HG02623 (cell line): ENCODE measurements around the gene KRT6C.
"Not testable (repeated sequence)": the region's sequence is repeated elsewhere in the genome, so short reads cannot be mapped to it uniquely, and the experiment has no call there.

Experiments used
- ATAC-seq: cut with Tn5 transposase; IDR thresholded peaks from one replicate; pipeline ENCODE4 v1.9.1; 2021; ENCODE audit warnings: moderate library complexity; ENCODE audit not compliant: unreplicated experiment

Gene KRT6C

DNA sequence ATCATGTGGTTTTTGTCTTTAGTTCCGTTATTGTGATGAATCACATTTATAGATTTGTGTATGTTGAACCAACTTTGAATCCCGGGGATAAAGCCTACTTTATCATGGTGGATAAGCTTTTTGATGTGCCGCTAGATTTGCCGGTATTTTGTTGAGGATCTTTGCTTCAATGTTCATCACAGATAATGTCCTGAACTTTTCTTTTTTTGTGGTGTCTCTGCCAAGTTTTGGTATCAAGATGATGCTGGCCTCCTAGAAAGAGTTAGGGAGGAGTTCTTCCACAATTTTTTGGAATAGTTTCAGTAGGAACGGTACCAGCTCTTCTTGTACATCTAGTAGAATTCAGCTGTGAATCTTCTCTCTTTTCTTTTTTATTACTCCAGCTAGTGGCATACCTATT lies 14.7 kb downstream of the KRT6C start:
- no peak for ATAC-seq

DNA sequence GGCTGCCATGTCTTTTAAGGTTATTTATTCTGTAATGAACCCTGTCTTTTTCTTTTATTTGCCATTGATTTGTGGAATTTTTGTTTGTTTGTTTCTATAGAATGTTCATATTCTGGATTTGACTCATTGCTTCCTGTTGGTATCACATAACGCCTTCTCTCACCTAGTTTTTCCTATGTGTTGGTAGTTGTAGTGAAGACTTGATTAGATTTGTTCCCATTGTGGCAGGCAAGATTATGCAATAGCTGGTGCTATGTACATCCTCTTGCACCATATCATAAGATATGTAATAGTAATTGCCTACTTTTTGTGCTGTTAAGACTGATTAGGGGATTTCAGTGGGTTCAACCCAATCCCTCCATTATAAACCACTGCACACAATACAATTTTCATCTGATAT lies 17.8 kb downstream of the KRT6C start:
- ATAC-seq: no peak

DNA sequence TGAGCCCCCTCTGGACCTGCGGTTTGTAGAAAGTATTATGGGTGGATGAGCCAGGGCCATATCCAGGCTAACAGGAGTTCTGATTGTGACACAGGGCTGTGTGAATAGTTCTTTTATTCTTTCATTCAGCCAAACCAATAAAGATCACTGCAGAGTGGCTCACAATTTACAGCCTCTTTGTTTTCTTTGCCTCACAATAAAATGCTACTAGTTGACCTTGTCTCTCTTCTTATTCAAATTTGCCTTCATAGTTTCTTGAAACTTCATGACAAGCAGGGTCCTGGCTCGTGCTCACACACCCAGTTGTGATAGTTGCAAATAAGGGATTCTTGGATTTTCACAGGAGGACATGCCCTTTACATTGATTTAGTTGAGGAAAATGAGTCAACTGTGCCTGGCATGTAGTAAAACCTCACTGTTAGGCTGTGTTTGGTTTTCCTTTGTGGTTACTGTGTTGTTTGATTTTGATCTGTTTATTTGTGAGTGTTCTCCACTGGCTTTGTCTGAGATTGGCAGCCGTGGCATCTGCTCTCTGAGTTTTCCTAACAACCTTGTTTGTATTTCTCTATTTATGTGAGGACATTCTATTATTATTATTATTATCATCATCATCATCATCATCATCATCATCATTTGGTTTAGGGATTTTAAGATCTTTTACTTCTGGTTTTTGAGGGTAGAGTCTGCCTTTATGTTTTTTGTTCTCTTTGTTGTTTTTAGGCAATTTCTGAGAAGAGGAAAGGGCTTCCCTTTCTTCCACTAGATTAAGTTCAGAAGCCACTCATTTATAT lies 19.0 kb downstream of the KRT6C start:
- ATAC-seq: no peak

DNA sequence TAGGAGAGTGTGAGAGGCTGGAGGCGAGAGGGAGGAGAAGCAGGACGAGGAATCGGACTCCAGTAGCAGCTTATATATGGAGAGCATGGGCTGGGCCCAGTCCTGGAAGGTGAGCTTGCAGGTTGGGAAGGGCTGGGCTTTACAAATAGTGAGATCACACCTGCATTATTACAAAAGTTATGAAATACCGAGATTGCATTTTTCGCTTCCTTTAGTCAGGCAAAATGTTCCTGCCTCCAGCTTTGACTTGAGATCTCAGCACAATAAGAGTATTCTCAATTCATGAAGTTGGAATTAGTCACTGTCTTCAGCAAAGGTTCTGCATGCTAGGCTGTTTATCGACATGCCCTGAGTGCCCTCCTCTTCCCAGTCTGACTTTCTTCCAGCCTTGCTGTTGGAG lies 21.5 kb downstream of the KRT6C start, which contains the start of gene KRT6B:
Gene KRT6B, minus strand, starts transcription at position 46 of the 400 bp plus-strand sequence. CDS start 68 bp downstream, outside the sequence.
- ATAC-seq: no peak

DNA sequence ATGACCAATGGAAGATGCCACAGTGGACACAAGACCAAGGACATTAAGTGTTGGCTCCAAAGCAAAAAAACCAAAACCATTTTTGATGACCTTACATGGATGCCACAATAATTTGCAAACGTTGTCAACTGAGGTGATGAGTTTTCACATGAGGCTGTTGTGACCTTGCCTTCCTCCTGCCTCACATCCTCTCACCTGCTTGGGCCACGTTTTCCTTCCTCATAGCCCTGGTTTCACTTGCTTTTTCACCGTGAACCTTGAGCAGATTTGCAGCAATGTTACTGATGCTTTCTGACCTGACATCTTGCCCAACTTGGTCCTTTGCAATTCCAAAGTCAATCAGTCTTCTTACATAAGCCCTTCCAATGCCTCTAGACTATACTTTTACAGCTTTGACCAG lies 25.4 kb downstream of the KRT6C start:
- ATAC-seq: no peak

DNA sequence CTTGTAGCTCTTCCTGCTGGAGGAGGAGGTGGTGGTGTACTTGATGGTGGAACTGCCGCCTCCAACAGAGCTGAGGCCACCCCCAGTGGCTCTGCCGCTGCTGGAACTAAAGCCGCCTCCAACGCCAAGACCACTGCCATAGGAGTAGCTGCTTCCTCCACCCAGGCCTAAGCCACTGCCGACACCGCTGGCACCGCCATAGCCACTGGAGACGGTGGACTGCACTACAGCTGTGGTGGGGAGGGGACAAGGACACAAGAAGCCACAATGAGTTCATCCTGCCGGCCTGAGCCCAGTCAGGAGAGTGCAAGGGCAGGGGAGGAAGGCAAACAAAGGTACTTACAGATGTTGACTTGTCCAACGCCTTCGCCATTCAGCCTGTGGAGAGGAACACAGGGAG lies 26.4 kb downstream of the KRT6C start:
- not testable (repeated sequence) for ATAC-seq

DNA sequence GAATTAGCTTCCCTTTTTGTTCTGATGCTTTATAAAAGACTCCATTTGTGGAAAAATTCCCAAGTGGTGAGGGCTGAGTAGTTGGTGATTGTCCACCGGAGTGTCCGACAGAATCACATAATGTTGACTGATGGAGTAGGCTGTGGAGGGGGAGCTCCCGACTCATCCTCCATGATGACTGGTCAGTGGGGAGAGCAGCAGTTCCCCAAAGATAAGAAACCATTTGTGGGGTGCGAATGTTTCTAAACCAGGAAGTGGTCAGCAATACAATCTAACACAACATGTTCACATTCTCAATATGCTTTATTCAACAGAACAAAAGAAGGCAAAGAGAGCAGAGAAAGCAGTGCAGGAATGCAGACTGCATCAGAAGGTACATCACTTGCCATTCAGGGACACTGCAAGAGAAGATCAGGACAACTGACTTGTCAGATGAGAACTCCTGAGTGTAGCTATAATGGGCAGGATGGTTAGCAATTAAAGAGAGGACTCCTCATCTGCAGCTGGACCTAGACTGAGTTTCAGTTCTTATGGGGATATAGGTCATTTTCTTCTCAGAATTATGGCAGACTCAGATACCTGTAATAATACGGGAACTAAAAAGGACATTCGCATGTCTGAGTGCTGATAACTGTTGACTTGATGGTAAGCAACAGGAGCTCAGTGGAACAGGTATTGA lies 27.1 kb downstream of the KRT6C start:
- no peak for ATAC-seq

DNA sequence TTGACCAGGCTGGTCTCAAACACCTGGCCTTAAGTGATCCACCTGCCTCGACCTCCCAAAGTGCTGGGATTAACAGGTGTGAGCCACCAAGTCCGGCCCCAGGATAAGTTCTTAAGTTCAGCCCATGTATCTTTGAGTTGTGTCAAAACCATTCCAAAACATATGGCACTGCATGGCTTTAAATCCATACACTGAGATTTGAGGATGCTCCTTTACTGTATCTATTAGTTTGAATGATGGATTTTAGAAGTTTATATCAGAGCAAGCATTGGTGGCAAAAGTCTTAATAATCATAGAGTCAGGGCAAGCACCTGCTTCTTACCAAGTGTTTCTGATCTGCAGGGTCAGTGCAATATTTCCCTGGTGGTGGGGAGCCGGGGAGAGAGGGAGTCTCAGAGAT lies 27.7 kb downstream of the KRT6C start:
- no peak for ATAC-seq

DNA sequence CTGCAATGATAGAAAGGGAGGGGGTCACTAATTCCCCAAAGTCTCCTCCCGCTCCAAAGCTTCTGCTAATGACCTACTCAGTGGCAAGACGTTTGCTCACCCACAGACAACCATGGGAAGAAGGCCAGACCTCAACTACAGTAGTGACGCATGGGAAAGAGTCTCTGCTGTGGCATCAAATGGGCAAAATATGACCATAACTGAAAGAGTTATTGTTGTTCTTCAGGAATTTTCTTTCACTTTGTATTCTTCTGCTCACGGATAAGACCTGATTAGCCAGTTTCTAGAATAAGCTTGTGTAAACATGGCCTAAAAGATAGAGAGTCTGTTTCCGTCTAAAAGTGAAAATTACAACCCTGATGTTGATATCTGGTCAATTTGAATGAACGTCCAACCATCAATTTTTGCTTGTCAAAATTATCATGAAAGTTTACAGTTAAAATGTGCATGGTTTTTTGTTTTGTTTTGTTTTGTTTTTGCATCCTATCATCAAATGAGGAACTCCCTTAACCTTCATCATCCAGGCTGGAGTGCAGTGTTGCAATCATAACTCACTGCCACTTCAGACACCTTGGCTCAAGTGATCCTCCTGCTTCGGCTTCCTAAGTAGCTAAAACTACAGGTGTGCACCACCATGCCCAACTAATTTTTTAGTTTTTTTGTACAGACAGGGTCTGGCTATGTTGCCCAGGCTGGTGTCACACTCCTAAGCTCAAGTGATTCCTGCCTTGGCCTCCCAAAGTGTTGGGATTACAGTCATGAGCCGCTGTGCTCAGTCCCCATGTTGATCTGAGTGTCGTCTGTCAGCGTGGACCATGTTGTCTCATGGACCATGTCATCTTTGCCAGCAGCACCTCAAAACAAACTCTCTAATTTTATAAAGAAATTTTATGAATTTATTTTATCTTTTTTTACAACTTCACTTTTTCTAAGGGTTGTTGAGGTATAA lies 28.7 kb downstream of the KRT6C start:
- ATAC-seq: no peak

DNA sequence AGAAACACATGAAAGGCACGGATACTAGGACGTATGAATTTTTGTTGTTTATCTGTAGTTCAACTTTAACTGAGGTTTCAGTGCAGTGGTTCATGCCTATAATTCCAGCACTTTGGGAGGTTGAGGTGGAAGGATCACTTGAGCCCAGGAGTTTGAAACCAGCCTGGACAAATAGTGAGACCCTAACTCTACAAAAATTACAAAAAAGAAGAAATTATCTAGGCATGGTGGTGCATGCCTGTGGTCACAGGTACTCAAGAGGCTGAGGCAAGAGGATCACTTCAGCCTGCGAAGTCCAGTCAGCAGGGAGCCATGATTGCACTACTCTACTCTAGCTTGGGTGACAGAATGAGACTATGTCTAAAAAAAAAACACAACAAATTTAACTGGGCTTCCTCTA lies 29.6 kb downstream of the KRT6C start:
- no peak for ATAC-seq

DNA sequence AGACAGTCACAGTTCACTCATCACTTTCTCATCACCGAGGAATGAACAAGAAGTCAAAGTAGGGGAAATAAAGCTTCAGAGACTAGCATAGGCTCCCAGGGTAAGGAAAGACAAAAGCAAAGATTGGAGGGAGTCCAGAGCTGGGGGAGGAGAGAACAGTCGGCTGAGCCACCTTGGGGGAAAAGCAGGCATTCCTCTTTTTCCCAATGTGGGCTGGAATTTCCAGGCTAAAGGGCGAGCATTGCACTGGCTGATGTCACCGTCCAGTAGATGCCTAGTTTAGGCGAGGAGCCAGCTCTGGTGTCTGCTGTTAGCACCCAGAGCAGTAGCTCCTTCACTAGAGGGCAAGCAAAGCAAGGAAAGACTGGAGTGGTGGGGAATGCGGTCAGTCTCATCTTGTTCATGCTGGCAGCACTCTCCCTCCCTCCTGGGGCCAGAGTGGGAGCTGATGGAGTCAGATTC lies 31.0 kb downstream of the KRT6C start:
- no peak for ATAC-seq

DNA sequence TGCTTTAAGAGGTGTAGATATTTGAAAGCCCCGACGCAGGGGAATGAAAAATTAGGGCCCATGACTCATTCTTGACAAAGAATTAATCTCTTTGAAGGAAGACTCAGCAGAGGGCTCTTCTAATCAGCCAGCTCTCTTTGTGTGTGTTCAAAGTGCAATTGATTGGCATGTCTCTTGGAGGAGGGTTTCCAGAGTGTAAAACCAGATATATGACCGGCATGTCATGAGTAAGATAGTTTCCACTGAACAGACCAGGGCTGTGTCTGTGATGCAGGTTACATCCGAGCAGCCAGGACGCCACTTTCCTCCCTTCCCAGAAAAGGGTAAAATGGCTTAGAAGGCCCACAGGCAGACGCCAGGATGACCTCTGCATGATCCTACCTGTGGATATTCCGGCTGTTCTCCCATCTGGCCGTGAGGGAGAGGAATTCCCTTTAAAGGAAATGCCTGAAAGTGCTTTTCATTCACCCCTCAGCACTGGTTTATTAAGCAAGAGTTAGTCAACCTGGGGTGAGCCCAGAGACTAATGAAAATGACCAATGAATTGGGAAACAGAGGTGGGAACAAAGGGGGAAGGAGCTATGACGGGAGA lies 32.2 kb downstream of the KRT6C start:
- ATAC-seq: no peak

DNA sequence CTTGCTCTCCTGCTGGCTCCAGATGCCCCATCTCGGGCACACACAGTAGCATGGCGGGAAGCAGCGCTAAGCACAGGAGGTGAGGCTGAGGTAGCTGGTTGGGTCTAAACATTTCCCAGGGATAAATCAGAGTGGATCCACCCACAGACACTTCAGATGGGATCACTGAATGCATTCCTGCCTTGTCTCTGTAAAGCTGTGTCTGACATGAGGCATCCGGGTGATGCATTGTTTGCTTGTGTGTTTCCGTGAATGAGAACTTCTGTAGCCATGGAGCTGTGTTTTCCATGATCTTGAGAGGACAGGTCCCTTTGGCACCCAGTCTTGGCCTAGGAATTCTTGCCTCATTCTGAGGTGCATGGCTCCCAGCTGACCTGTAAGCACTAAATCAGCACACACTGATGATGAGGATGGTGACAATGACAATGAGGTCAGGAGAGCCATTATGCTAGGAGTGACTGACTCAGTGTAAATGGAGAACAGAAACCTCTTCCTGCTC lies 32.7 kb downstream of the KRT6C start:
- ATAC-seq: no peak

DNA sequence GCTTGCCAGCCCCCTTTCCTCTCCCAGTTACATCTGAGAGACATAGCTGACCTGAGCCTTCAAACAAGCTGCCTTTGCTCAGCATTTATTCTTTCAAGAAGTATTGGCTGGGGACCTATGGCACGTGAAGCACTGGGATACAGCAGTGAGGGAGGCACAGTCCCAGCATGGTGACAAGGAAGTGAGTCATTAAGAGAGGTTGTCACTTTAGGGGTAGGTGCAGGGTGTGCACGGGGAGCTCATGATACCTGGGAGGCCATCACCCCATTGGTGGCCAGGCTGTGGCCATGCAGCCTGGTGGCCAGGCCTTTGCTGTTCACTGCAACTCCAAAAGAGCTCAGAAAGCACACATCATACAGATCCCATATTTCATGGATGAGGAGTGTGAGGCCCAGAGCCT lies 33.8 kb downstream of the KRT6C start:
- no peak for ATAC-seq

DNA sequence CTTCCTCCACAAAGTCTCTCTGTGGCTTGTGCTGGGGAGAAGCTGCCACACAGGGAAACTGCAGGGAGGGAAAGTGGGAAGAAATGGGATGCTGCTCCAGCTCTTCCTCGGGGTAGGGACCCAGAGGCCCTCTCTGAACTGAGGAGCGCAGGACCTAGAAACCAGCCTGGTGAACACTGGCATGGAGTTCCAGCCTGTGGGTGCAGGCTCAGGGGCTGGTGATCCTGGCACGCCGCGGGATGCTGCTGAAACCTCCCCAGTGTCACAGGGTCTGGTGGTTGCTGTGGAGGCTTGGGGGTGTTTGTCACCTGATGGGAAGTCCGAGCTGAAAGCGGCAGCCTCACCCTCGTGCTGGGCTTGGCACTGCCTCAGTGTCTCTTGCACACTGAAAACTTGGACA lies 34.2 kb downstream of the KRT6C start:
- no peak for ATAC-seq

DNA sequence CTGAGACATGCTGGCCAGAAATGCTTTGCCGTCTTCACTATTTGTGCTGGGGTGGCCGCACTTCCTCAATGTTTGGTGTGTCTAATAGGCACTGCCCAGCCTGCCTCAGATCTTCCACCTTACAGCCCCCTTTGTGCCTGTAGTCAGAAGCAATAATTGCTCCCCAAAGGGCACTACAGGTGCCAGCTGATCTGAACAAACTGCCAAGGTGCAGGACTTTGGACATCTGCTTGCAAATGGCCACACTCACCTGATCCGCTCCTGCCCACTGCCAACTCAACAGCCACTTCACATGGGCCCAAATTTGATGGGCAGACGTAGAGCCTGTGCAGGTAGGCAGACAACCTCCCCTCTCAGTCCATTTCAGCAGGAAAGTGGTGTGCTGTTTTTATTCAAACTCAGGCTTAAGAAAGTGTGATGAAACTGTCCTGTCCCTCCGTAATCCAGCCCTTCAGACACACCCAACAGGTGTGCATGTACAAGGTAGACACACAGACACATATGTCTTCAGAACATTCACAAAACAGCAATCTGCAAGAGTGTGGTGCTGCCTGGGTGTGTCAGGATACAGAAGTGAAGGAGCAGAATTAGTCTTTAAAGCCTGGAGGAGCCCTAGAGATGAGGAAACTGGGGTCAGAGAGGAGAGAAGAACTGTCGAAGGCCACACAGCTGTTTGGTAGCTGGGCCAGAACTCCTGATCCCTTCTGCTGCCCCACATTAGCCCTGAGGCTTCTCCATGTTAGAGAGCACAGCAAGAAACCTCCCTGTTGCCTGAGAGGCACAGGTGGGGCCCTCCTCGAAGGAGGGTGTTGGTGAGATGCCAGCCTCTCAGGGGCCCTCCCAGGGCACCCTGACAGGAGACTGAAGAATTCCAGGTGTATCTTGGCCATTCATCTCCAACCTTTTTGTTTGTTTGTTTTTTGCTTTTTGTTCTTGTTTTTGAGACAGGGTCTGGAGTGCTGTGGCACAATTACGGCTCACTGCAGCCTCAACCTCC lies 35.0 kb downstream of the KRT6C start:
- no peak for ATAC-seq

DNA sequence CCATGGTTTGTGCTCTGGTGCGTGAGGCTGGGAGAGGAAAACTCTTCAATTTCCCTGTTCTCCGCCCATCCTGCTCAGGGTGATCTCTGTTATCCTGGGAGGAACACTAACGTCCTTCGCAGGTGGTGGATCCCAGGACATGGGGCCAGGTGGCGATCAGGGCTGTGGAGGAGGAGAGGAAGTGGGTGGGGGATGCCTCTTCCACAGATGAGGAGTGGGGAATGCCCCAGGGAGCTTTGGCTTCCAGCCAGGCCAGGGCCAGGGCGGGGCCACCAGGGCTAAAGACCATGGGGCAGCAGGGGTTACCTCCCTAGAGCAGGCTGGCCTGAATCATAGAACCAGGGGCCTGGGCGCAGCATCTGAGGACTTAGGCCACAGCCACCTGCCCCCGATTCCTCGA lies 36.1 kb downstream of the KRT6C start:
- ATAC-seq: no peak

DNA sequence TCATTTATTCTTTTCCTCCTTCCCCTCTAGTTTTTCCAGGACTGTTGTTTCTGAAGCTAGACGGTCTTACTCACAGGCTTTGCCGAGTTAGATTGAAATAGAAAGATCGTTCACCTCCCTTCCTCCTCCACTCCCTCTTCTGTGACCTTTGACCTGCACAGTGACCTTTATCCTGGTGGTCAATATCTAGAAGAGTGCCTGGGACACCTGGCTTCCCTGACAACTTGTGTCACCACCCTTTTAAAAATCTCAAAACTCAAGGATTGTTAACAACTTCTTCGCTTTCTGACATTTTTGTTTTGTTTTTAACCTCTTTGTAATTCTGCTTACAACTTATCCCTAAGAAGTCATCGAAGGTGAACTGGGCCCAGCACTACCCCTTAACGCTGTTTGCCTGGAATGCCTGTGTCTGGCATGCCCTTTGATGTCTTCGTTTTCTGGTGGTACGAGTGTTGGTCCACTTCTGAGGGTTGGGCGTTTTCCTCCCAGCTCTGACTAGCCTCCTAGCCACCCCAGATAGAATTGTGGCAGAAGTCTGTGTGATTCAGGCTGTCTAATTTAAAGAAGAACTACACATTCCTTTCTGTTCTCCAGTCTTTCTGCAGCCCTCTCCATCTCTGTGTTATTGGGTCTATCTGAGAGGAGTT lies 36.7 kb downstream of the KRT6C start:
- no peak for ATAC-seq
